ENCODE measurements around the gene PMEPA1. TPM values are rescaled to one million over a fixed set of nuclear protein-coding genes. Genes with fewer than 3 reads are reported as not detected.

PMEPA1 gene
- total and polyA plus RNA-seq, 2 experiments from 2014 or later = 7.3 to 15.4 TPM

DNA sequence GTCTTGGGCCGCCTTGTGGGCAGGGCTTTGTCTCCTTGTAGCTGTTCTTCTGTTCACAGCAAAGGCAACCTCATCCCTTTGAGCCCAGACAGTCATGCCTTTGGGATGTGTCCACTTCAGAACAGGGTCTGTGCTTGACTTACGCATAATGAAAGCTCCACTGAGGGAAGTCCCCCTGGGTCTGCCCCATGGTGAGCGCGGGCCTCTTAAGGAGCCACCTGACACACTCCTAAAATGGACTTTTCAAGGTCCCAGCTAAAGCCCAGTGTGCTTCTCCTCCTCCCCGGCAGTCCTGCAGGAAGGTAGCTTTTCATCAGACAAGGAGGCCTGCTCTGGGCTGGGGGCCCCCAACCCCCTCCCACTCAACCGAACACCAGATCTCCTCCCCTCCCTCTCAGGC is 24.9 kb upstream of the PMEPA1 start:
- Histone ChIP-seq H2AFZ (no peak overlapping the region), H3K4me1 (ENCODE audit: insufficient read depth) (peaks cover 5% of the 10 kb centered on the region; the same call in 1 of the 2 replicates), H3K79me2 (replicated peaks; ENCODE audit: insufficient read depth) (no peaks in the 10 kb centered on the region), H4K20me1 (replicated peaks; ENCODE audit: insufficient read depth) (no peaks in the 10 kb centered on the region), H3K4me2 (no peak overlapping the region), H3K27ac (ENCODE audit: low read depth) (no peak overlapping the region), H3F3A (replicated peaks; ENCODE audit: low read depth) (no peaks in the 10 kb centered on the region), H3K27me3 (ENCODE audit: insufficient read depth) (no peaks in the 10 kb centered on the region), H3K9me2 (ENCODE audit: insufficient read depth) (peaks cover 3% of the 10 kb centered on the region; the same call in 1 of the 2 replicates), H3K4me3 (no peak overlapping the region), H3K36me3 (ENCODE audit: insufficient read depth) (no peaks in the 10 kb centered on the region)
- H3K9me3 Mint-ChIP-seq = no peaks in the 10 kb centered on the region; the same call in 1 of the 3 replicates
- no peak overlapping the region for H3K27ac Mint-ChIP-seq
- no peak for DNase-seq (ENCODE audit: low spot score)
- H3K27me3 Mint-ChIP-seq (ENCODE audit: insufficient read depth, low read depth, poor library complexity) = peaks cover 2% of the 10 kb centered on the region
- TF ChIP-seq REST (IDR thresholded peaks at IDR 0.05; ENCODE audit: unreplicated experiment) = no peak
- no peak for TF ChIP-seq JUNB (IDR thresholded peaks at IDR 0.05; ENCODE audit: unreplicated experiment)
- TF ChIP-seq ZNF114 (CRISPR knock-in tag; IDR thresholded peaks at IDR 0.05) = no peak
- TF ChIP-seq STAT1 (IDR thresholded peaks at IDR 0.05; ENCODE audit: unreplicated experiment) = no peak
- no peak for TF ChIP-seq ZNF462 (CRISPR knock-in tag; IDR thresholded peaks at IDR 0.05)
- no peak for TF ChIP-seq POLR2AphosphoS5 (IDR thresholded peaks at IDR 0.05; ENCODE audit: low read depth)
- no peaks in the 10 kb centered on the region for H3K36me3 Mint-ChIP-seq (ENCODE audit: low read depth)
- ATAC-seq = no peak; the same call in 2 of the 3 replicates
- H3K4me3 Mint-ChIP-seq = no peak overlapping the region
- peaks cover 14% of the 10 kb centered on the region for H3K4me1 Mint-ChIP-seq

Data from GM23338 (cell line).